HFFc6 (cell line): ENCODE results near the gene FBXL13. TPM values are rescaled to one million over a fixed set of nuclear protein-coding genes. Genes with fewer than 3 reads are reported as not detected.
"Not testable (repeated sequence)": the region's sequence is repeated elsewhere in the genome, so short reads cannot be mapped to it uniquely, and the experiment has no call there.

Experiments
- DNase-seq: peaks from one replicate; pipeline ENCODE4 v3.0.0-alpha.2; 2018
- H3K27ac Mint-ChIP-seq: 2 replicates; pipeline ENCODE4 v1.8.0; 2020; ENCODE audit warnings: mild to moderate bottlenecking, mixed read lengths
- H3K27me3 Mint-ChIP-seq: 2 replicates; pipeline ENCODE4 v1.8.0; 2021; ENCODE audit warnings: mild to moderate bottlenecking, moderate library complexity, mixed read lengths; ENCODE audit not compliant: insufficient read depth
- H3K36me3 Mint-ChIP-seq: 2 replicates; pipeline ENCODE4 v1.8.0; 2021; ENCODE audit warnings: low read depth, mixed read lengths
- H3K4me1 Mint-ChIP-seq: 2 replicates; pipeline ENCODE4 v1.8.0; 2020; ENCODE audit warnings: low read depth, mixed read lengths
- H3K4me3 Mint-ChIP-seq: 2 replicates; pipeline ENCODE4 v1.8.0; 2020; ENCODE audit warnings: mild to moderate bottlenecking, moderate library complexity, mixed read lengths
- H3K9me3 Mint-ChIP-seq: 2 replicates; pipeline ENCODE4 v1.8.0; 2020; ENCODE audit warnings: mild to moderate bottlenecking, mixed read lengths
- total RNA-seq, 6 experiments: library from RNA; stranded (reverse); fragmentation: NEBNext Ultra II Directional; extraction: Animal tissue kit (Norgen Biotek cat#: 25700); gene quantifications; 2 replicates in 1 of 6; 3 replicates in 5 of 6; pipeline ENCODE4 v1.2.3, GENCODE V29; 2021
- TF ChIP-seq, protein P1 (sequence below): fragments of 200-600 bp; sonication (generic); IDR thresholded peaks from 2 replicates; pipeline ENCODE4 v1.5.0; 2021; ENCODE audit warnings: antibody characterized with exemption, mild to moderate bottlenecking

The FBXL13 gene
- total RNA-seq, 6 experiments from 2014 or later, result 0.43 to 0.74 (median 0.56) TPM

- Mint-ChIP-seq H3K27ac (no peak overlapping the region), H3K9me3 (no peaks in the 10 kb centered on the region), H3K4me1 (peaks cover 14% of the 10 kb centered on the region), H3K36me3 (no peaks in the 10 kb centered on the region; the same call in 1 of the 2 replicates), H3K27me3 (no peaks in the 10 kb centered on the region), H3K4me3 (no peak overlapping the region)
- no peak for DNase-seq
- TF ChIP-seq, protein P1, sequence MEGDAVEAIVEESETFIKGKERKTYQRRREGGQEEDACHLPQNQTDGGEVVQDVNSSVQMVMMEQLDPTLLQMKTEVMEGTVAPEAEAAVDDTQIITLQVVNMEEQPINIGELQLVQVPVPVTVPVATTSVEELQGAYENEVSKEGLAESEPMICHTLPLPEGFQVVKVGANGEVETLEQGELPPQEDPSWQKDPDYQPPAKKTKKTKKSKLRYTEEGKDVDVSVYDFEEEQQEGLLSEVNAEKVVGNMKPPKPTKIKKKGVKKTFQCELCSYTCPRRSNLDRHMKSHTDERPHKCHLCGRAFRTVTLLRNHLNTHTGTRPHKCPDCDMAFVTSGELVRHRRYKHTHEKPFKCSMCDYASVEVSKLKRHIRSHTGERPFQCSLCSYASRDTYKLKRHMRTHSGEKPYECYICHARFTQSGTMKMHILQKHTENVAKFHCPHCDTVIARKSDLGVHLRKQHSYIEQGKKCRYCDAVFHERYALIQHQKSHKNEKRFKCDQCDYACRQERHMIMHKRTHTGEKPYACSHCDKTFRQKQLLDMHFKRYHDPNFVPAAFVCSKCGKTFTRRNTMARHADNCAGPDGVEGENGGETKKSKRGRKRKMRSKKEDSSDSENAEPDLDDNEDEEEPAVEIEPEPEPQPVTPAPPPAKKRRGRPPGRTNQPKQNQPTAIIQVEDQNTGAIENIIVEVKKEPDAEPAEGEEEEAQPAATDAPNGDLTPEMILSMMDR, result no peak
Measured at GRCh38 chr7:102966465-102966864, 108.1 kb downstream of the FBXL13 start.

DNA sequence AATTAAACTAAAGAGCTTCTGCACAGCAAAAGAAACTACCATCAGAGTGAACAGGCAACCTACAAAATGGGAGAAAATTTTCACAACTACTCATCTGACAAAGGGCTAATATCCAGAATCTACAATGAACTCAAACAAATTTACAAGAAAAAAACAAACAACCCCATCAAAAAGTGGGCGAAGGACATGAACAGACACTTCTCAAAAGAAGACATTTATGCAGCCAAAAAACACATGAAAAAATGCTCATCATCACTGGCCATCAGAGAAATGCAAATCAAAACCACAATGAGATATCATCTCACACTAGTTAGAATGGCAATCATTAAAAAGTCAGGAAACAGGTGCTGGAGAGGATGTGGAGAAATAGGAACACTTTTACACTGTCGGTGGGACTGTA lies 112.6 kb downstream of the FBXL13 start:
- H3K27ac Mint-ChIP-seq, H3K4me3 Mint-ChIP-seq, H3K4me1 Mint-ChIP-seq, H3K36me3 Mint-ChIP-seq, H3K27me3 Mint-ChIP-seq, H3K9me3 Mint-ChIP-seq, DNase-seq: not testable (repeated sequence)

- H3K4me1 Mint-ChIP-seq, H3K27ac Mint-ChIP-seq, H3K4me3 Mint-ChIP-seq, H3K27me3 Mint-ChIP-seq, DNase-seq: not testable (repeated sequence)
- Mint-ChIP-seq H3K36me3 (peaks cover 20% of the 10 kb centered on the region), H3K9me3 (peaks cover 39% of the 10 kb centered on the region)
Measured at GRCh38 chr7:102958004-102958403, 116.6 kb downstream of the FBXL13 start.

DNA sequence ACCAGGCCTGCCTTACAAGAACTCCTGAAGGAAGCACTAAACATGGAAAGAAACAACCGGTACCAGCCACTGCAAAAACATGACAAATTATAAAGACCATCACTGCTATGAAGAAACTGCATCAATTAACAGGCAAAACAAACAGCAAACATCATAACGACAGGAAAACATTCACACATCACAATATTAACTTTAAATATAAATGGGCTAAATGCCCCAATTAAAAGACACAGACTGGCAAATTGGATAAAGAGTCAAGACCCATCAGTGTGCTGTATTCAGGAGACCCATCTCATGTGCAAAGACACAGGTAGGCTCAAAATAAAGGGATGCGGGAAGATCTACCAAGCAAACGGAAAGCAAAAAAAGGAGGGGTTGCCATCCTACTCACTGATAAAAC lies 120.2 kb downstream of the FBXL13 start:
- H3K4me1 Mint-ChIP-seq, H3K27ac Mint-ChIP-seq, H3K27me3 Mint-ChIP-seq, DNase-seq, H3K4me3 Mint-ChIP-seq: not testable (repeated sequence)
- Mint-ChIP-seq H3K9me3 (peaks cover 39% of the 10 kb centered on the region), H3K36me3 (peaks cover 25% of the 10 kb centered on the region)

DNA sequence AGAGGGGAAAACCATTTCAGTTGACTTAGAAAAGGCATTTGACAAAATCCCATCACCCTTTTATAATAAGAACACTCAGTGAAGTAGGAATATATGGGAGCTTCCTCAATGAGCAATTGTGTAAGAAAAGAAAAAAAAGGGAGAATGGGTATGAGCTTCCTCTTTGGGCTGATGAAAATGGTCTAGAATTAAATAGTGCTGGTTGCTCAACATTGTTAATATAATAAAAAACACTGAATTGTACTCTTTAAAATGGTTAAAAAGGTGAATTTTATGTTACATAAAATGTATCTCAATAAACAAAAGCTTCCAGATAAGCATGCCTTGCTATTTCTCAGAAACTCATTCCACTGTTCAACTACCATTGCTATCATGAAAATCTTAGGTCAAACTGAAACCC lies 121.2 kb downstream of the FBXL13 start:
- Mint-ChIP-seq H3K27ac (no peak overlapping the region), H3K36me3 (peaks cover 25% of the 10 kb centered on the region), H3K4me1 (no peaks in the 10 kb centered on the region), H3K27me3 (no peaks in the 10 kb centered on the region; the same call in 1 of the 2 replicates), H3K4me3 (no peak overlapping the region), H3K9me3 (peaks cover 39% of the 10 kb centered on the region)
- no peak for DNase-seq
- TF ChIP-seq, protein P1, result no peak

GRCh38 chr7:102951839-102952238 lies 122.8 kb downstream of the FBXL13 start:
- Mint-ChIP-seq H3K27ac (no peak overlapping the region), H3K36me3 (peaks cover 25% of the 10 kb centered on the region)

GRCh38 chr7:102944241-102944640 lies 130.4 kb downstream of the FBXL13 start:
- TF ChIP-seq, protein P1, result no peak
- no peak overlapping the region for H3K4me3 Mint-ChIP-seq

More at GRCh38 chr7:102951839-102952238, 122.8 kb downstream of the FBXL13 start:
- peaks cover 31% of the 10 kb centered on the region for H3K9me3 Mint-ChIP-seq
- TF ChIP-seq, protein P1, result no peak
- DNase-seq, result no peak
- H3K27me3 Mint-ChIP-seq, result no peaks in the 10 kb centered on the region; the same call in 1 of the 2 replicates
- H3K4me1 Mint-ChIP-seq, result no peaks in the 10 kb centered on the region
- H3K4me3 Mint-ChIP-seq, result no peak overlapping the region

More at GRCh38 chr7:102944241-102944640, 130.4 kb downstream of the FBXL13 start:
- no peak overlapping the region for H3K27ac Mint-ChIP-seq
- peaks cover 22% of the 10 kb centered on the region for H3K4me1 Mint-ChIP-seq
- no peaks in the 10 kb centered on the region for H3K27me3 Mint-ChIP-seq
- no peaks in the 10 kb centered on the region for H3K9me3 Mint-ChIP-seq
- DNase-seq, result no peak
- no peaks in the 10 kb centered on the region for H3K36me3 Mint-ChIP-seq
